Effector memory CD8-positive, alpha-beta T cell (primary cell): ENCODE data around the gene MAGI1.
"Not testable (repeated sequence)": the region's sequence is repeated elsewhere in the genome, so short reads cannot be mapped to it uniquely, and the experiment has no call there.

Source experiments
- ATAC-seq: fragments of 150-1000 bp; cut with Tn5 transposase; replicated peaks from 2 replicates; pipeline ENCODE4 v1.10.0; 2021; ENCODE audit warnings: mild to moderate bottlenecking, moderate library complexity
- DNase-seq, 3 experiments: peaks; one replicate each; pipeline ENCODE4 v3.0.0; 2021
- H3K27ac Mint-ChIP-seq, 2 donors: one replicate each; pipeline ENCODE4 v1.8.0; 2022; ENCODE audit warnings: mild to moderate bottlenecking in 2 of 2, mixed read lengths in 2 of 2, moderate library complexity in 2 of 2
- H3K27me3 Mint-ChIP-seq, 2 donors: one replicate each; pipeline ENCODE4 v1.8.0; 2022; ENCODE audit warnings: mixed read lengths in 2 of 2
- H3K36me3 Mint-ChIP-seq: one replicate; pipeline ENCODE4 v1.8.0; 2022; ENCODE audit warnings: mild to moderate bottlenecking, moderate library complexity, mixed read lengths; ENCODE audit not compliant: insufficient read depth
- H3K4me1 Mint-ChIP-seq, 2 donors: one replicate each; pipeline ENCODE4 v1.8.0; 2022; ENCODE audit warnings: low read depth in 2 of 2, mixed read lengths in 2 of 2
- H3K4me3 Mint-ChIP-seq, 2 donors: one replicate each; pipeline ENCODE4 v1.8.0; 2022; ENCODE audit warnings: mild to moderate bottlenecking in 2 of 2, mixed read lengths in 2 of 2, moderate library complexity in 2 of 2
- H3K9me3 Mint-ChIP-seq, 2 donors: one replicate each; pipeline ENCODE4 v1.8.0; 2022; ENCODE audit warnings: mixed read lengths in 2 of 2

MAGI1 gene

DNA sequence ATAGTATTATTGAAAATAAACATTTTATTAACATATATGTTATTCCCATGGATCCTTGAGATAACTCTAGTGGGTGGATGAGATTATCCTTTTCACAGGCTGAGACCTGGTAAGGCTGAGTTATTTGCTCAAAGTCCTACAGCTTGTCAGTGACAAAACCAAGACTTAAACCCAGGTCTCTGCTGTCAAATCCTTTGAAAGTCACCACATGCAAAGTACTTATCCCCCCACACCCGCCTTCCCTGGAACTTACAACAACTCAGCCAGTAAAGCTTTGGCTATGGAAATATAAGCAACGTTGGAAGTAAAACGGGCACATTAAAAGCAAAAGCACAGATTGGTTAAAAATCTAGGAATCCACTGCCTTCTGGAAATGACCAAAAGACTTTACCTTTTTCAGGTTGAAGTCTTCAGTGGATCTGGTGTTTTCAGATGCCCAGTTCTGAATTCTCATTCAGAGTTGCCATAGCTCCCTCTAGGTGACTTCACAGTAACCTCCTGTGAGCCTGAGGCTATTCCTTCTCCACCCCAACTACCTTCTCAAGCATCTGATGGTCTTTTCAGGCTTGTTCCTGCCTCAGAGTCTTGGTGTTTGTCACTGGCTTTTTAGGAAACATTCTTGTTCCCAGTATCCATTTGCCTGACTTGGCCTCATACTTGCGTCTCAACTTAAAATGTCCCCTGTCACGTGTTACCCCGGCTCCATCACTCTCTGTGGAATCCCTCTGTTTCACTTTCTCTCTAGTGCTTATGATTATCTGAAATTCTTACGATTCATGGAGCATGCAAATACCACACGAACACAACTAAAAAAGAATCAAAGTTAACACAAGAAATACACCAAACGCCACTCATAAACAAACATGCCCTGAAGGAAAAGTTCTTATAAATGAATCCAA is 131.2 kb downstream of the MAGI1 start:
- H3K9me3 Mint-ChIP-seq: peaks cover 4 to 7% of the 10 kb centered on the region in 2 donors
- no peak overlapping the region for H3K4me3 Mint-ChIP-seq
- no peaks in the 10 kb centered on the region for H3K4me1 Mint-ChIP-seq

DNA sequence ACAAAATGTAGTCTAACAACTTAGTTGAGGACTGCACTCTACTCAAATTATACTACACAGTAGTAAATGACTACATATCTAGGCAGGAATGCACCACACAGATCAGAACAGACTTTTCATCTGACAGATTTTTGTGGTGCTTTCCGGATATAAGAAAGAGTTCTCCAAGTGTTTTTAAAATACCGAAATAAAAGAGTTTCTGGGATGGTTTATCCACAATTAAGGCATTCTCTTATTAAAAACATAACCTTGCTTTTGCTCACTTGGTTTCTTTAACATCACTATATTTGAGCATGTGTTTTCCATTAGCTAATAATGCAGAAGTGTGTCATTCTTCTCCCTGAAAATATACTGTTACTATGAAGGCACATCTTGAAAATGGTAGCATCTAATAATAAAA is 132.9 kb downstream of the MAGI1 start:
- DNase-seq: no peak
- no peak overlapping the region for H3K27ac Mint-ChIP-seq
- peaks cover 5 to 7% of the 10 kb centered on the region in 2 donors for H3K9me3 Mint-ChIP-seq
- H3K36me3 Mint-ChIP-seq: no peaks in the 10 kb centered on the region
- no peak for ATAC-seq
- H3K27me3 Mint-ChIP-seq: peaks cover 5 to 9% of the 10 kb centered on the region in 2 donors
- no peaks in the 10 kb centered on the region for H3K4me1 Mint-ChIP-seq
- H3K4me3 Mint-ChIP-seq: no peak overlapping the region

More for the DNA sequence above, 131.2 kb downstream of the MAGI1 start:
- Mint-ChIP-seq H3K27ac (no peak overlapping the region), H3K36me3 (no peaks in the 10 kb centered on the region), H3K27me3 (peaks cover 3 to 9% of the 10 kb centered on the region in 2 donors)
- ATAC-seq (no peak), DNase-seq (no peak)

DNA sequence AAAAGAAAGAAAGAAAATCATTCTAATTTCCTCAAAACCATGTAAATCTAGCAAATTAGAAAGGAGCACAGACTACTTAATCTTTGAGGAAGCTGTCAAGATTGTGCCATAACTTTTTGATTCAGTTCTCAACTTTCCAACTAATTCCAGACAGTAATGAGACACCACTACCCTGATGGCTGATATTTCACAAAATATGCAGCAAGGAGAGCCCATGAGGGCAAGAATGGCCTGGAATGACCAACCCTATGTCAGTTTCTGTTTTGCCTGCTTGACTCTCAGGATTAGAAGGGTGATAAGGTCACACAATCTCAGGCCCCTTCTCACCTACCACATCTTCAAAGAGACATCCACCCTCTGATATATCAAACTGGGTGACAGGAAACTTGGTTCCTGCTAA is 134.7 kb downstream of the MAGI1 start:
- Mint-ChIP-seq H3K9me3 (peaks cover 7% of the 10 kb centered on the region in 2 donors), H3K27me3 (peaks cover 5 to 9% of the 10 kb centered on the region in 2 donors), H3K36me3 (no peaks in the 10 kb centered on the region), H3K27ac (no peak overlapping the region), H3K4me1 (no peaks in the 10 kb centered on the region), H3K4me3 (no peak overlapping the region)
- DNase-seq (no peak), ATAC-seq (no peak)

DNA sequence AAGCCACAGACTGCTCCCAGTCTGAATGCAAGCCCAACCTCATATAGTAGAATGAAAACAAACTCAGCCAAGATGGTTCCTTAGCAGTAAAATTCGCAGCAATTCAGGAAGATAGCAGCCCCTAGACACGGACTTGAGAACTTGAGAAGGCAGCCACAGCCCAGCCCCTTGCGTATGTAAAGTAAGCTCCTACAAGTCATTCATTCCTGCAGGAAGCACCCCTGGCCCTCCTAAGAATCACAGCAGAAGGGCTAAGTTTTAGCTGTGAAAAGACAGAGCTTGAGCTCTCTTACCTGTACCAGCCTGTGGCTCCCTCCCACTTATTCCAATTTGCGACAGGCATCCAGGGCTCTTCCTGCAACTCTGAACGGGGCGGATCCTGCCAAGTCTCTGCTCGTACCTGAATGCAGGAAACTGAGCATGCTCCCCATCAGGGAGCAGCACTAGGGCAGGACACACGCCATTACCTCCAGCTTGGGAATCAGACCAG is 136.4 kb downstream of the MAGI1 start:
- Mint-ChIP-seq H3K27ac (no peak overlapping the region), H3K36me3 (no peaks in the 10 kb centered on the region), H3K9me3 (peaks cover 0 to 5% of the 10 kb centered on the region in 2 donors), H3K27me3 (peaks cover 5 to 9% of the 10 kb centered on the region in 2 donors), H3K4me3 (no peak overlapping the region), H3K4me1 (no peaks in the 10 kb centered on the region)
- DNase-seq (no peak), ATAC-seq (no peak)

DNA sequence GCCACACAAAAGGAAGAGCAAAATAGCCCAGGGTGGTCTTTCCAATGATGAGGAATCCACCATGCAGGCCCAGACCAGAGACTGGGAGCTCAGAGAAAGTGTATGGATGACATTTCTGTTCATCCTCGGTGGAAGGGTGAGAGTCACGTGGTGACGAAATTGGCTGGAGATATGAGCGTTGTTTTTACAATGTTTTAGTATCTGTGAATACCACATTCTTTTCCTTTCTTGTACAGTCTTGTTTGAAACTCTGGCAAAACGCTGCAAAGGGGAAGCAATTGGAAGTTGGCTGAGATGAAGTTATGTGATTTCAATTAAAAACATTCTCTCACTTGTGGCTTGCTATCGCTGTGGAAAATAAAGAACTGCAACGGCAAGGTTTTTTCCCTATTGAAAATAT is 137.5 kb downstream of the MAGI1 start:
- no peak overlapping the region for H3K4me3 Mint-ChIP-seq
- H3K36me3 Mint-ChIP-seq: no peaks in the 10 kb centered on the region
- ATAC-seq (no peak), DNase-seq (no peak)
- H3K9me3 Mint-ChIP-seq: peaks cover 0 to 5% of the 10 kb centered on the region in 2 donors
- no peak overlapping the region for H3K27ac Mint-ChIP-seq
- H3K27me3 Mint-ChIP-seq: peaks cover 5 to 9% of the 10 kb centered on the region in 2 donors
- H3K4me1 Mint-ChIP-seq: no peaks in the 10 kb centered on the region

DNA sequence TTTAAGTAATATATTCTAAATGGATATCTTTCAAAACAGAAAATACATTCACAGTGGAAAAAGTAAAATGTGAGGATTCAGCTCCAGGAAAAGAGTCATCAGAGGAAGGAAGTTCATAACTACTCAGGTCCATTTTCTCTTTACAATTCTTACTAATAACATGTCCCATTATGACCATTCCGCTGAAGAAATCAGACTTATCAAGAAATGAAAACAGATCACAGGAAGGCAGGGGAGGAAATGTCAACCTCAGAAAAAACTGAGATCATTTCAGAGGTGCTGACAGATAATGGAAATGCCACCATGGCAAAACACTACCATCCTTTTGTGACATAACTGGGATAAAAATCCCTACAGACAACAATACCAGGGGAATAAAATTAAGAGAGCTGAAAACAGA is 139.5 kb downstream of the MAGI1 start:
- no peak overlapping the region for H3K4me3 Mint-ChIP-seq
- DNase-seq: no peak
- H3K9me3 Mint-ChIP-seq: peaks cover 0 to 5% of the 10 kb centered on the region in 2 donors

DNA sequence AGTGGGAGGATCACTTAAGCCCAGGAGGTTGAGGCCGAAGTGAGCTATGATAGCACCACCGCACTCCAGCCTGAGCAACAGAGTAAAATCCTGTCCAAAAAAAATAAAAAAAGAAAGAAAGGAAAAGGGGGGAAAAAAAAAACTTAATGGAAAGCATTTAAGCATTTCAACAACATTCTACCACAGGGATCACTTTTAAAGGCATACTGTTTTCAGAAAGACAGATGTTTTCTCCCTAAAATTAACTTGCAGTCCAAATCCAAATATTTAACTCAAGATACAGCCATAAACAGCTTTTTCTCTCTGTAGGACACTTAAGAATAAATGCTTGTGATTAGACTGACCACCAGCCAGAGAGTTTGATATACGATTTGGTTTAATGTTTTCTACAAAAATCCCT is 141.0 kb downstream of the MAGI1 start:
- Mint-ChIP-seq H3K4me1 (no peaks in the 10 kb centered on the region), H3K27ac (no peak overlapping the region), H3K9me3 (peaks cover 0 to 5% of the 10 kb centered on the region in 2 donors), H3K36me3 (no peaks in the 10 kb centered on the region), H3K4me3 (no peak overlapping the region), H3K27me3 (peaks cover 0 to 5% of the 10 kb centered on the region in 2 donors)
- DNase-seq: no peak
- ATAC-seq: no peak

More for the DNA sequence above, 139.5 kb downstream of the MAGI1 start:
- Mint-ChIP-seq H3K27me3 (peaks cover 2 to 5% of the 10 kb centered on the region in 2 donors), H3K27ac (no peak overlapping the region), H3K4me1 (no peaks in the 10 kb centered on the region), H3K36me3 (no peaks in the 10 kb centered on the region)
- no peak for ATAC-seq

DNA sequence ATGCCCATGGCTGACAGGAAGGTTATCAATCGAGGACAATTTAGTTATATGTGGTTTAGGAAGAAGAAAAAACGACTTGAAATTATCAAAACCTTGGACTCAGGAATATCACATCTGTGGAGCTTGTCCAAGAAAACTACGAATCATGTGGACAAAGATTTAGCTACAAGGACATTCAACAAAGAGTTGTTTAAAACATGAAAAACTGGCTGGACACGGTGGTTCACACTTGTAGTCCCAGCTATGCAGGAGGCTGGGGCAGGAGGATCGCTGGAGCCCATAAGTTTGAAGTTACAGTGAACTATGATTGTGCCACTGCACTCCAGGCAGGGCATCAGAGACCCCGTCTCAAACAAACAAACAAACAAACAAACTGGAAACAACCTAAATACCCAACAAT is 142.4 kb downstream of the MAGI1 start:
- Mint-ChIP-seq H3K27ac (no peak overlapping the region), H3K4me3 (no peak overlapping the region), H3K9me3 (peaks cover 0 to 2% of the 10 kb centered on the region in 2 donors), H3K36me3 (no peaks in the 10 kb centered on the region), H3K27me3 (no peaks in the 10 kb centered on the region), H3K4me1 (no peaks in the 10 kb centered on the region)
- ATAC-seq: no peak
- DNase-seq: no peak

DNA sequence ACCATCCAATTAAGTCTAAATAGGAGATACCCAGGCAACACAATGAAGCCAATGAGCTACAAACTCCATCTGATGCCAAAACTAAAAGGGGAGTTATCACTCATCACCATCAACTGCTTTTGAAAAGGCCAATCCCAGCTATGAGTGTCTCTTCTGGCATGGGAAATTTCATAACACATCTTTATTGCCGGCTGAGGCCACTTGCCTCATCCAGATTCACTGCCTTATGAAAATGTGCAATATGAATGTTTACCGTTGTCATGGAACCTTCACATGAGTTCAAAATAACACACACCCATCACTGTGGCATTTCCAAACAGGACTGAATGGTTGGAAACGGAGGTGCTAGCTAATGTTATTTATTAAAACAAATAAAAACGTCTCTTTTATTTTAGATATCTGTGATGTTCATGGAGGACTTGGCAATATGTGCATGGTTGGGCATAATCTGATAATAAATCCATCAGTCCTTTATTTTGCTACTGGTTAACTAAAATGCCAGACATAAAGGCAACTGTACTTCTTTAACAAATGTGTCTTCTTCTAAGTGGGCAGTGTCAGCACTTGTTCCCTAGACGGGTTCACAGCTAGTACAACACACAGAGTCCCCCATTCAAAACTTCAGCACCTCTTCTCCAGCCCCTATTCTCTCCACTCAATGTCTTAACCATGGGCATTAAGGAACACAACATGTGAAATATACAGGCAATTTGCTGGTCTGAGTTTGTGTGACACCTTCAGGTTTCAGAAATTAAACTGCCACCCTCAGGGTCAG is 143.9 kb downstream of the MAGI1 start:
- Mint-ChIP-seq H3K9me3 (no peaks in the 10 kb centered on the region), H3K27ac (no peak overlapping the region), H3K4me1 (no peaks in the 10 kb centered on the region), H3K27me3 (no peaks in the 10 kb centered on the region), H3K4me3 (no peak overlapping the region), H3K36me3 (no peaks in the 10 kb centered on the region)
- DNase-seq: no peak
- ATAC-seq: no peak

DNA sequence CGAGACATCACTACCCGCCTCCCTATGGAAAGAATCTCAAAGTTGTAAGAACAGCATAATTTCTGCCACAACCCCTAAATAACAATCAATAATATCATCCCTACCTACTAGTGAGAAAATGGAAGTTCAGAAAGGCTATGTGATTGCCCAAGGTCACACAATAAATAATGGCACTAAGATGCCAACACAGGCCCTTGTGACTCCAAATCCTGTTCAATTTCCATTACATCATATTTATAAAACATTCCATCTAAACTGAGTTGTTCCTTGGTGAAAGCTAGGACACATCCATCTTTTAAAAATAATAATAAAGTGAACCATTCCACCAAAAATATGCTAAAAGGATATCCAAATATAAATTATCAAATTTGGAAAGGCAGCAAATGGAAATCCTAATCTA is 144.6 kb downstream of the MAGI1 start:
- H3K4me1 Mint-ChIP-seq: no peaks in the 10 kb centered on the region
- no peaks in the 10 kb centered on the region for H3K36me3 Mint-ChIP-seq
- no peaks in the 10 kb centered on the region for H3K27me3 Mint-ChIP-seq
- H3K9me3 Mint-ChIP-seq: no peaks in the 10 kb centered on the region
- no peak for ATAC-seq
- DNase-seq: no peak
- no peak overlapping the region for H3K27ac Mint-ChIP-seq
- H3K4me3 Mint-ChIP-seq: no peak overlapping the region

DNA sequence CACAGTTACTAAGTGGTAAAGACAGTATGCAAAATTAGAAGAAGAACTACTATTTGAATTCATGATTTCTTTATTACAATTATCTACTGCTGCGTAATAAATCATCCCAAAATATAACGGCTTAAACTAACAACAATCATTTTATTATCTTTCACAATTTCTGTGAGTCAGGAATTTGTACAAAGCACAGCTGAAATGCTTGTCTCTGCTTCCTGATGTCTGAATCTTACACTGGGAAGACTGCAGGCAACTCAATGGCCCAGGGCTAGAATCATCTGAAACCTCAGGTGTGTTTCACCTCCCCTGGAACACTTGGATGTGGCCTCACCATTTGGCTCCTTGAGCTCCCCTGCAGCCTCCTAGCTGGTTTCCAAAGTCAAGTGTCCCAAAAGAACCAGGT is 145.1 kb downstream of the MAGI1 start:
- H3K4me3 Mint-ChIP-seq: no peak overlapping the region
- no peaks in the 10 kb centered on the region for H3K27me3 Mint-ChIP-seq
- H3K36me3 Mint-ChIP-seq: no peaks in the 10 kb centered on the region
- no peaks in the 10 kb centered on the region for H3K9me3 Mint-ChIP-seq
- DNase-seq (no peak), ATAC-seq (no peak)
- no peaks in the 10 kb centered on the region for H3K4me1 Mint-ChIP-seq
- no peak overlapping the region for H3K27ac Mint-ChIP-seq

DNA sequence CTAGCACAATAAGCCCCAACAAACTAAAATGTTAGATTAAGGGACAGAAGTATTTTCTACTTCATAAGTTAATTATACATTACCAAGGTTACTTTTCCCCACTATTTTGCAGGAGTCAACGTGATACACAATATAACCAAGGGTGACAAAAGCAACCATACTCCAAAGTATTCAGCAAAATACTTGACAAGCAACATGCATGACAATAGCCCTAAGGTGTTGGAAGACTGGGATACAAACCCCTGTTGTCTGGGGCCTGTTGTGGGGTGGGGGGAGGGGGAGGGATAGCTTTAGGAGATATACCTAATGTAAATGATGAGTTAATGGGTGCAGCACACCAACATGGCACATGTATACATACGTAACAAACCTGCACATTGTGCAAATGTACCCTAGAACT is 147.2 kb downstream of the MAGI1 start:
- H3K36me3 Mint-ChIP-seq, ATAC-seq, H3K27me3 Mint-ChIP-seq, H3K27ac Mint-ChIP-seq, H3K9me3 Mint-ChIP-seq, H3K4me3 Mint-ChIP-seq, H3K4me1 Mint-ChIP-seq, DNase-seq: not testable (repeated sequence)

DNA sequence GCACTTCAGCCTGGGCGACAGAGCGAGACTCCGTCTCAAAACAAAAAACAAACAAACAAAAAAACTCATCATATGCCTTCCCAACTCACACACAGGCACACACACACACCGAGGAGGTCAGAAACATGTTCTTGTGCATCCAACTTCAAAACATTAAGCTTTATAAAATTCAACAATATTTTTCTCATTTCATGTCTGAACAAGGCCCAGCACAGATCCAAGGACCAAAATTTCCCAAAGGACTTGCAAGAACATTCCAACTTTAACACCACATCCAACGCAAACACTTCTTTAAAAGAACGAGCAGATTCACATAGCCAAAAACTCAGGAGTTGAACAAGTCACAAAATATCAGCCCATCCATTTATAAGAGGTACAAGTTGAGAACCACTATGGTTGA is 148.4 kb downstream of the MAGI1 start:
- no peaks in the 10 kb centered on the region for H3K4me1 Mint-ChIP-seq
- H3K27ac Mint-ChIP-seq: no peak overlapping the region
- ATAC-seq (no peak), DNase-seq (no peak)
- H3K4me3 Mint-ChIP-seq: no peak overlapping the region
- H3K27me3 Mint-ChIP-seq: no peaks in the 10 kb centered on the region
- peaks cover 0 to 6% of the 10 kb centered on the region in 2 donors for H3K9me3 Mint-ChIP-seq
- no peaks in the 10 kb centered on the region for H3K36me3 Mint-ChIP-seq

DNA sequence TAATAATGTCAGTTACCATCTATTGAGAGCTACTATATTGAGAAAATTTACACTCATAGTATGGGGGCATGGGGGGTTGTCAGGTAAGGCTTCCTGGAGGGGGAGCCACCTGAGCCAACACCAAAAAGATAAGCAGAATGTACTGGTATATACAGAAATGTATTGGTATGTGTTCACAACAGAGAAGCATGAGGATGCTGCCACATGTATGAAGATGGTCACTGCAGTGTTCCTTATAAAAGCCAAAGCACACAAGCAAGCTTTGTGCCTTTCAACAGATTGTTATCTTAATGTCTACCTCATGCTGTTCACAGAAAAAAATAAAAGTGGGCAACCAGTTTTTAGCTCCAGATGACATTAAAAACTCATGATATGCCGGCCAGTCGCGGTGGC is 149.0 kb downstream of the MAGI1 start:
- H3K9me3 Mint-ChIP-seq: peaks cover 0 to 7% of the 10 kb centered on the region in 2 donors
- DNase-seq: no peak
- no peaks in the 10 kb centered on the region for H3K4me1 Mint-ChIP-seq
- ATAC-seq: no peak
- H3K27ac Mint-ChIP-seq: no peak overlapping the region
- H3K4me3 Mint-ChIP-seq: no peak overlapping the region
- H3K36me3 Mint-ChIP-seq: no peaks in the 10 kb centered on the region
- no peaks in the 10 kb centered on the region for H3K27me3 Mint-ChIP-seq
